HEK293 (cell line): ENCODE measurements around the gene SCOC.
A peak's percentile ranks its signal among the peaks of the same experiment; 100 is the strongest.

Source experiments
- CTCF ChIA-PET: fragments of 350-600 bp; formaldehyde crosslinking; extraction: SDS; loops from one replicate; lab custom pipeline; 2021; ENCODE audit warnings: antibody characterized with exemption; lab: Yijun Ruan, JAX
- POLR2A ChIA-PET: fragments of 300-600 bp; formaldehyde crosslinking; extraction: SDS; loops from one replicate; lab custom pipeline; 2020; ENCODE audit warnings: antibody characterized with exemption, inconsistent platforms; lab: Yijun Ruan, JAX
- H3K27ac ChIP-seq: fragments of 200-500 bp; sonication (Bioruptor generic); 2 replicates; pipeline ENCODE4 v1.5.1; 2014; ENCODE audit warnings: low read depth, low read length, control low read depth, inconsistent platforms; ENCODE audit errors: extremely low read depth
- H3K36me3 ChIP-seq, 2 experiments: fragments of 200-500 bp in 1 of 2; sonication (Bioruptor generic) in 1 of 2; 1 replicate in 1 of 2; 2 replicates in 1 of 2; pipeline ENCODE4 v1.5.1; 2014 to 2017; ENCODE audit warnings: inconsistent platforms in 2 of 2, low read length in 2 of 2; ENCODE audit not compliant: control insufficient read depth in 2 of 2, insufficient read depth in 1 of 2
- H3K4me1 ChIP-seq: fragments of 200-500 bp; sonication (Bioruptor generic); 2 replicates; pipeline ENCODE4 v1.5.1; 2014; ENCODE audit warnings: mild to moderate bottlenecking, low read length, inconsistent platforms; ENCODE audit not compliant: control insufficient read depth, insufficient read depth
- H3K4me3 ChIP-seq: 2 replicates; pipeline ENCODE4 v1.5.1; 2011; ENCODE audit warnings: low read depth, mild to moderate bottlenecking, control low read depth, low read length, moderate library complexity
- H3K9me3 ChIP-seq: fragments of 200-500 bp; sonication (Bioruptor generic); 2 replicates; pipeline ENCODE4 v1.5.1; 2014; ENCODE audit warnings: low read depth, low read length, inconsistent platforms; ENCODE audit not compliant: control insufficient read depth, insufficient read depth
- GLIS1 ChIP-seq: fragments of 450-650 bp; formaldehyde crosslinking; IDR thresholded peaks from 2 replicates; pipeline ENCODE4 v1.5.1; 2016; ENCODE audit warnings: missing biosample characterization, missing genetic modification characterization
- HOXD13 ChIP-seq: sonication (generic); formaldehyde crosslinking; IDR thresholded peaks from 2 replicates; pipeline ENCODE4 v1.8.0; 2022; ENCODE audit warnings: missing genetic modification reagents, borderline replicate concordance
- OSR2 ChIP-seq: fragments of 450-650 bp; formaldehyde crosslinking; IDR thresholded peaks from 2 replicates; pipeline ENCODE4 v1.5.1; 2016; ENCODE audit warnings: missing biosample characterization, missing genetic modification characterization
- REPIN1 ChIP-seq: fragments of 450-650 bp; formaldehyde crosslinking; IDR thresholded peaks from 2 replicates; pipeline ENCODE4 v1.5.1; 2017; ENCODE audit warnings: missing biosample characterization, missing genetic modification characterization, low read depth
- ZBTB17 ChIP-seq: fragments of 450-650 bp; formaldehyde crosslinking; IDR thresholded peaks from 2 replicates; pipeline ENCODE4 v1.5.1; 2016; ENCODE audit warnings: missing biosample characterization, missing genetic modification characterization
- ZBTB48 ChIP-seq: fragments of 450-650 bp; formaldehyde crosslinking; IDR thresholded peaks from 2 replicates; pipeline ENCODE4 v1.5.1; 2016; ENCODE audit warnings: missing biosample characterization, missing genetic modification characterization
- ZFP3 ChIP-seq: fragments of 450-650 bp; formaldehyde crosslinking; IDR thresholded peaks from 2 replicates; pipeline ENCODE4 v1.5.1; 2016; ENCODE audit warnings: low read depth, missing biosample characterization, missing genetic modification characterization
- ZNF146 ChIP-seq: fragments of 450-650 bp; formaldehyde crosslinking; IDR thresholded peaks from 2 replicates; pipeline ENCODE4 v1.5.1; 2016; ENCODE audit warnings: missing biosample characterization, missing genetic modification characterization
- ZNF211 ChIP-seq: fragments of 450-650 bp; formaldehyde crosslinking; IDR thresholded peaks from 2 replicates; pipeline ENCODE4 v1.5.1; 2016; ENCODE audit warnings: low read depth, missing biosample characterization, missing genetic modification characterization
- ZNF335 ChIP-seq: fragments of 450-650 bp; formaldehyde crosslinking; conservative IDR thresholded peaks from 2 replicates; pipeline ENCODE4 v1.5.1; 2016; ENCODE audit warnings: missing biosample characterization, missing genetic modification characterization
- ZNF433 ChIP-seq: fragments of 450-650 bp; formaldehyde crosslinking; IDR thresholded peaks from 2 replicates; pipeline ENCODE4 v1.5.1; 2016; ENCODE audit warnings: missing biosample characterization, missing genetic modification characterization, low read depth
- ZNF48 ChIP-seq: fragments of 450-650 bp; formaldehyde crosslinking; IDR thresholded peaks from 2 replicates; pipeline ENCODE4 v1.5.1; 2016; ENCODE audit warnings: missing biosample characterization, missing genetic modification characterization
- ZNF501 ChIP-seq: fragments of 450-650 bp; formaldehyde crosslinking; IDR thresholded peaks from 2 replicates; pipeline ENCODE4 v1.5.1; 2016; ENCODE audit warnings: missing biosample characterization, missing genetic modification characterization
- ZNF549 ChIP-seq: fragments of 450-650 bp; IDR thresholded peaks from 2 replicates; pipeline ENCODE4 v1.5.1; 2018; ENCODE audit warnings: missing biosample characterization, missing genetic modification characterization, mild to moderate bottlenecking, inconsistent platforms, moderate library complexity
- ZNF830 ChIP-seq: fragments of 450-650 bp; IDR thresholded peaks from 2 replicates; pipeline ENCODE4 v1.5.0; 2018; ENCODE audit warnings: missing biosample characterization, missing genetic modification characterization, low read depth, mild to moderate bottlenecking, moderate library complexity
- TF ChIP-seq, protein P1 (sequence below): fragments of 450-650 bp; formaldehyde crosslinking; IDR thresholded peaks from 2 replicates; pipeline ENCODE4 v1.5.1; 2016; ENCODE audit warnings: missing biosample characterization, missing genetic modification characterization, borderline replicate concordance
- TF ChIP-seq, protein P2 (sequence below): fragments of 450-650 bp; IDR thresholded peaks from 2 replicates; pipeline ENCODE4 v1.5.1; 2018; ENCODE audit warnings: missing biosample characterization, mild to moderate bottlenecking, missing genetic modification characterization
- TF ChIP-seq, protein P3 (sequence below): IDR thresholded peaks from 2 replicates; pipeline ENCODE4 v1.6.1; 2011; ENCODE audit warnings: mild to moderate bottlenecking, low read depth, low read length, borderline replicate concordance

SCOC gene

DNA sequence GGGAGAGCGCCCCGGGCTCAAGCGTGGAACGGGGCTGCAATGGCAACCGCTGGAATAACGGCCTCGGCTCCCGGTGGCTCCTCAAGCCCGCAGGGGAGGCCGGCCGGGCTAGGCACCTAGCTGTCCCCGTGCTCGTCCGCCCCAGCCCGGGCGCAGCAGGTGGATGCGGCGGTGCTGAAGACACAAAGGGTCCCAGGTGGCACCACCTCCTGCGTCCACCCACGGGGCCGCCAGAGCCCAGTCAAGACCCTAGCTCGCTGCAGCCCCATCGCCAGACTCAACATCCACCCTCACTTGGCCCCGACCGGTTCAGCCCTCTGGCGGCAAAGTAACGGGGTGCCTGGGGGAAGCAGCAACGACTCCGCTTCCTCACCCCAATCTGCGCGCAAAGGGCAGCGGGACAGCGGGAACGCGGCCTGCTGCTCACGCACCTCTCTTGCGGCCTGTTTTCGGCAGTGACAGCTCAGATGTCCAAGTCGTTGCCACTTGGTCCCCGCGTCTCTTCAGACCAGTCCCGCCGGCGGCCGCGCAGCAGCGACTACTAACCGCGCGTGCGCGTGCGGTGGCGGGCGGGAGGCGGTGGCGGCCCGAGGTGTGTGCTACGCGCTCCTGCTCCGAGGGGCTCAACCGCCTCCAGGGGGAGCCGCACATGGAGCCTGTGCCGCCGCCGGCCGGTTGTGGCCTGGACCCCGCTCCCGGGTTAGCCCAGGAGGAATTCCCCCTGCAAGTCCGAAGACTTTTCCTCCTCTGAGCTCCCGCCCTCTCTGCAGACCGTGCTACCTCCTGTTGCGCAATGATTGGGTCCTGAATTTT, 53.9 kb downstream of the SCOC start, which contains the start of gene CLGN (continued):
- TF ChIP-seq ZNF146 (tag by site-specific recombination) (no peak), ZNF433 (tag by site-specific recombination) (no peak), ZBTB17 (tag by site-specific recombination) (peak; percentile 41; the same call in 1 of the 2 replicates), ZBTB48 (tag by site-specific recombination) (peak; percentile 82; the same call in 1 of the 2 replicates), ZFP3 (tag by site-specific recombination) (no peak), ZNF211 (no peak), ZNF830 (no peak), ZNF48 (tag by site-specific recombination) (no peak), GLIS1 (no peak), ZNF501 (tag by site-specific recombination) (peak; percentile 92), OSR2 (no peak), ZNF549 (tag by site-specific recombination) (no peak)
- TF ChIP-seq, protein P1, sequence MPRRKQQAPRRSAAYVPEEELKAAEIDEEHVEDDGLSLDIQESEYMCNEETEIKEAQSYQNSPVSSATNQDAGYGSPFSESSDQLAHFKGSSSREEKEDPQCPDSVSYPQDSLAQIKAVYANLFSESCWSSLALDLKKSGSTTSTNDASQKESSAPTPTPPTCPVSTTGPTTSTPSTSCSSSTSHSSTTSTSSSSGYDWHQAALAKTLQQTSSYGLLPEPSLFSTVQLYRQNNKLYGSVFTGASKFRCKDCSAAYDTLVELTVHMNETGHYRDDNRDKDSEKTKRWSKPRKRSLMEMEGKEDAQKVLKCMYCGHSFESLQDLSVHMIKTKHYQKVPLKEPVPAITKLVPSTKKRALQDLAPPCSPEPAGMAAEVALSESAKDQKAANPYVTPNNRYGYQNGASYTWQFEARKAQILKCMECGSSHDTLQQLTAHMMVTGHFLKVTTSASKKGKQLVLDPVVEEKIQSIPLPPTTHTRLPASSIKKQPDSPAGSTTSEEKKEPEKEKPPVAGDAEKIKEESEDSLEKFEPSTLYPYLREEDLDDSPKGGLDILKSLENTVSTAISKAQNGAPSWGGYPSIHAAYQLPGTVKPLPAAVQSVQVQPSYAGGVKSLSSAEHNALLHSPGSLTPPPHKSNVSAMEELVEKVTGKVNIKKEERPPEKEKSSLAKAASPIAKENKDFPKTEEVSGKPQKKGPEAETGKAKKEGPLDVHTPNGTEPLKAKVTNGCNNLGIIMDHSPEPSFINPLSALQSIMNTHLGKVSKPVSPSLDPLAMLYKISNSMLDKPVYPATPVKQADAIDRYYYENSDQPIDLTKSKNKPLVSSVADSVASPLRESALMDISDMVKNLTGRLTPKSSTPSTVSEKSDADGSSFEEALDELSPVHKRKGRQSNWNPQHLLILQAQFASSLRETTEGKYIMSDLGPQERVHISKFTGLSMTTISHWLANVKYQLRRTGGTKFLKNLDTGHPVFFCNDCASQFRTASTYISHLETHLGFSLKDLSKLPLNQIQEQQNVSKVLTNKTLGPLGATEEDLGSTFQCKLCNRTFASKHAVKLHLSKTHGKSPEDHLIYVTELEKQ (tag by site-specific recombination), result no peak
- TF ChIP-seq, protein P2, sequence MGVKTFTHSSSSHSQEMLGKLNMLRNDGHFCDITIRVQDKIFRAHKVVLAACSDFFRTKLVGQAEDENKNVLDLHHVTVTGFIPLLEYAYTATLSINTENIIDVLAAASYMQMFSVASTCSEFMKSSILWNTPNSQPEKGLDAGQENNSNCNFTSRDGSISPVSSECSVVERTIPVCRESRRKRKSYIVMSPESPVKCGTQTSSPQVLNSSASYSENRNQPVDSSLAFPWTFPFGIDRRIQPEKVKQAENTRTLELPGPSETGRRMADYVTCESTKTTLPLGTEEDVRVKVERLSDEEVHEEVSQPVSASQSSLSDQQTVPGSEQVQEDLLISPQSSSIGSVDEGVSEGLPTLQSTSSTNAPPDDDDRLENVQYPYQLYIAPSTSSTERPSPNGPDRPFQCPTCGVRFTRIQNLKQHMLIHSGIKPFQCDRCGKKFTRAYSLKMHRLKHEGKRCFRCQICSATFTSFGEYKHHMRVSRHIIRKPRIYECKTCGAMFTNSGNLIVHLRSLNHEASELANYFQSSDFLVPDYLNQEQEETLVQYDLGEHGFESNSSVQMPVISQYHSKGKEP, result no peak
- TF ChIP-seq, protein P3, sequence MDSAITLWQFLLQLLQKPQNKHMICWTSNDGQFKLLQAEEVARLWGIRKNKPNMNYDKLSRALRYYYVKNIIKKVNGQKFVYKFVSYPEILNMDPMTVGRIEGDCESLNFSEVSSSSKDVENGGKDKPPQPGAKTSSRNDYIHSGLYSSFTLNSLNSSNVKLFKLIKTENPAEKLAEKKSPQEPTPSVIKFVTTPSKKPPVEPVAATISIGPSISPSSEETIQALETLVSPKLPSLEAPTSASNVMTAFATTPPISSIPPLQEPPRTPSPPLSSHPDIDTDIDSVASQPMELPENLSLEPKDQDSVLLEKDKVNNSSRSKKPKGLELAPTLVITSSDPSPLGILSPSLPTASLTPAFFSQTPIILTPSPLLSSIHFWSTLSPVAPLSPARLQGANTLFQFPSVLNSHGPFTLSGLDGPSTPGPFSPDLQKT, result no peak
- TF ChIP-seq, all 188 proteins: peak for 36

DNA sequence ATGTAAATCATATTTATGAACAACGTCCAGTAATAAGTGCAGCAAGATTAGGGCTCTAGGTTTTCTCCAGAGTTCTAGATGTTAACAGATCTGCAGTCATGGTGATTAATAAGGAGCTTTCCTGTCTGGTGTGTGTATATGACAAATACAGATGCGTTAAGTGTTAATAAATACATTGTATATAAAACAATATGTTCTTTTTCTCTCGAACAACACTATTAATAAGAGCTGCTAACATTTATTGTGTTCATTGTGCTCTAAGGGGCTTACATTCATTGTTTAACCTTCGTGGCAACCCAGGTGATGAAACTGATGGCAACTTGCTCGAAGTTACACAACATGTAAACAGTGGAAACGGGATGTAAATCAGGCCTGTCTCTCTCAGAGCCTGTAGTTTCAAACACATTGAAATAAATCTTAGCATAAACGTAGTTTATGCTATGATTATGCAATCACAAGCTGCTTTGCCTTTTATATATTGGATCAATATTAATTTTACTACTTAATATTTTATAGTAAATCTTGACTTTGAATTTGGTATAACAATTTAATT, 54.5 kb downstream of the SCOC start:
- POLR2A ChIA-PET, result interaction anchor here (1.2 to 1.7 kb wide), 2 partner anchors 96 to 328 kb away, joined by 3 to 4 read pairs; partner anchors contain the start of genes ELMOD2 and TBC1D9
- Histone ChIP-seq H3K36me3 (no peaks in the 10 kb centered on the region), H3K4me3 (peak overlapping the region; percentile 79; the same call in 1 of the 2 replicates), H3K9me3 (no peaks in the 10 kb centered on the region), H3K27ac (peak overlapping the region; percentile 53; the same call in 1 of the 2 replicates)
- TF ChIP-seq HOXD13 (CRISPR knock-in tag) (0 out of 2 replicates have a peak, but pooled peaks have one; percentile 47), ZNF335 (tag by site-specific recombination) (peak; percentile 58), ZBTB17 (tag by site-specific recombination) (no peak), REPIN1 (tag by site-specific recombination) (no peak)
- TF ChIP-seq, all 188 proteins: peak for 2
- H3K4me1 ChIP-seq, result no peaks in the 10 kb centered on the region
- CTCF ChIA-PET, result interaction anchor here (0.8 to 1.8 kb wide), 13 partner anchors 11 to 554 kb away, joined by 3 to 10 read pairs (median 4); no protein-coding TSS in a partner anchor
